GM19193 (cell line): ENCODE results near the gene ZNF691.

Experiments
- POLR2A ChIP-seq: IDR thresholded peaks from 4 replicates; pipeline ENCODE4 v1.6.1; 2011; ENCODE audit not compliant: insufficient read depth, insufficient read length; ENCODE audit errors: extremely low read depth

The ZNF691 gene

DNA sequence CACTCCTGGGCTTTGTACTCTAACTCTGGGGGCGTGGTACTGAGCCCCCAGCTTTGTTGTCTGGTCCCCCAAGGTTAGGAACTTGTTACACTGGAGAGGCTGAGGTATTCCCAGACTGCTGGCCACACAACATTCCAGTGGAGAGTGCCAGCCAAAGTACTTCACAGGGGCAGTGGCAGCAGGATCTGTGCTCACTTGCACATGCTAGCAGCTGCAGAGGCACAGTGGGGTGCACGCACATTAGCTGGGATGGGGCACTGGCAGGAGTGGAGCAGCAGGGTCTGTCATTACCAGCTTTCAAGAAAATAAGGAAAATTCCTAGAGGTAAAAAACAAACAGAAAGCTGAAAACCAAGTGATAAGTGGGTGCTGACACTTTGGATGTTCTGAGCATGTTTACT lies 31.0 kb downstream of the ZNF691 start:
- TF ChIP-seq POLR2A = no peak

DNA sequence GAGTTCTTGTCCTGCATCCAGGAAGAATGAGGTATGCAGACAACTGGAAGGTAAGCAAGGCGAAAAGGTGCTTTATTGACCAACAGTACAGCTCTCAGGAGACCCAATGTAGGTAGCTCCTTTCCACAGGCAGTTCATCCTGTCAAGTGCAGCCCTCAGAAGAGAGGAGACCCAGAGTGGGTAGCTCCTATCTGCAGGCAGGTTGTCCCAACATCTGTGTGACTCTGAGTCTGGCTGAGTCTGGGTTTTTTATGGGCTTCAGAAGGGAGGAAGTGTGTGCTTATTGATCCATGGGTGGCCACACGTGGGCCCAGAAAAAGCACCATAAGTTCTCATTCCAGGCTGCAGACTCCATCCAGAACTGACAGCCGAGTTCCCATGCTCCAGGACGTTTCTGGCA lies 34.0 kb downstream of the ZNF691 start:
- TF ChIP-seq POLR2A = no peak

DNA sequence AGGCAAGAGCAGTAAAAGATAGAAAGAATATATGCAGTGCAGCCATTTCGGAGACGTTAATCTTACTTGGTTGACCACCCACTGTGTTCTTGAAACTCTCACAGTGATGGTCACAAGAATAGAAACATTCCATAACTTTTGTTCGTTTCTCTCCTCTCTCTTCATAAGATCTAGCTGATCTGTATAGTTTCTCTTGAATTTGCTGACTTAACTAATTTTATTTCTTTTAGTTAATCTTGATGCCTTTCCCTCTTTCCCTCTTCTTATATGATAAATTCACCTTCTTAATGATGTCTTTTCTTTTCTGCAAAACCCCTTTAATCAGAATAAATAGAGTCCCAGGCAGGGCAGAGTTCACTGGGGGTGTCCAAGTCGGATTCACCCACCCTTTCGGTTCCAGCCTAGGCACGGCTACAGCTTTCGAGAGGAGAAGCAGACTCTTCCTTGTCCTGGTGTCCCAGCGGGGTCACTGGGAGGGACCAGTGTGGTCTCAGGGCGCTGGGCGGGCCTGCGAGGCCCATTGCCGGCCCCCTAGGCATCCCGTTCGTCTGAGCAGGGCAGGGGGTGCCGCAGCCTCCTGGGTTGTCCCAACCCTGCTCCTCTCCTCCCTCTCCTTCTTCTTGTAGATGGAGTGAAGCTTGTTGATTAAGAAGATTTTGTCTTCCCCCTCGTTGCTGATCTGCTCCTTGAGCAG lies 39.8 kb downstream of the ZNF691 start:
- TF ChIP-seq POLR2A = no peak

DNA sequence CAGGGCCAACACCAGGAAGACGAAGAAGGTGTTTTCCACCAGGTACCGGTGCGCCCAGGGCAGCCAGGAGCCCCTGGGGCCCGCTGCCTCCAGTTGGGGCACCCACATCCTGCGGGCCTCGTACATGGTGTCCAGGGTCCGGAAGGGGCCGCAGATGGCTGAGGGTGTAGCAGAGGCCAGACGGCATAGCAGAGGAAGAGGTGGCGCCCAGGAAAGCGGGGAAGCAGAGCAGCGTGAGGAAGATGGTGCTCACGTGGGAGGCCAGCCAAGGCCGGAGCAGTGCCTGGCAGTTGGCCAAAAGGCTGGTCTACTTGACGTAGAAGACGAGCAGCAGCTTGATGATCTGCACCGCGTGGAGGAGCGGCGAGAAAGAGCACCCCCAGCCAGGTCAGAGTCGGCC lies 40.4 kb downstream of the ZNF691 start:
- no peak for TF ChIP-seq POLR2A

DNA sequence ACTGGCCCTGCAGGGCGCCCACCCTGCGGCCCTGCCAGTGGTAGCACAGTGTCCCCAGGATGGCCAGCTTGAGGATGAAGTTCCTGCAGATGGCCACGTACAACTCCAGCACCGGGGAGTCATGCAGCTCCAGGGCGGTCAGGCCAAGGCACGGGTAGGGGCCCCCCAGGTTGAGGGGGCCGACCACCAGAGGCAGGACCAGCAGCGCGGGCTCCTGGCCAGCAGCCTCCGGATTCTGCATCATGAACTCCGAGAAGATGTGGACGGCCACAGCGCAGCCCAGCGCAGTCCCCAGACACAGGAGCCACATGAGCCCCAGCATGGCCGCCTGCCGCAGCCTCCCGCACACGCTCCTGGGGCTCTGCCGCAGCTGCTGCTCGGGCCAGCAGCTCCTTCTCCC lies 41.0 kb downstream of the ZNF691 start:
- TF ChIP-seq POLR2A = no peak

DNA sequence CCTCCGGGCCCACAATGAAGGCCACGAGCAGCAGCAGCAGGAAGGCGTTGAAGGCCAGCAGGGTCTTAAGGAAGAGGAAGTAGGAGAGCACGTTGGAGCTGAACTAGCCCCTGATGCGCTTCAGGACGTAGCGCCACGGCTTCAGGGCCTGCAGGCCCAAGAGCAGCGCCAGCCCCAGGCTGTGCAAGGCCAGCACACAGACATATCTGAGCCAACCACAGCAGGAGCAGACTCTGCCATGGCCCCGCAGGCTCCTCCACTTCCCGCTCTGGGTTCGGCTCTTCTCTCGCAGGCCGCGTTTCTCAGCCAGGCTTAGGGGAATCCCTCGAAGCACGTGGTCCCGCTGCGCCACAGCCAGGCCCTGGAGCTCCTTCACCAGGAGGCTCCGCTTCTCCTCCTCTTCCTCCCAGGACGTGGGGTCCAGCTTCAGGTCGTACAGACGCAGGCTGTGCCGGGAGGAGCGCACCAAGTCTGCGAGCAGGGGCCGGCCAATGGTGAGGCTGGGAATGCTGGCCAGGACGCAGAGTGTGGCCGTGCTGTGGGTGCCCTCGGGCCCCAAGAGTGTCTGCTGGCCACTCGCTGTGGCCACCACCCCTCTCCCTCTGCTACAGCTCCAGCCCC lies 41.7 kb downstream of the ZNF691 start:
- no peak for TF ChIP-seq POLR2A

DNA sequence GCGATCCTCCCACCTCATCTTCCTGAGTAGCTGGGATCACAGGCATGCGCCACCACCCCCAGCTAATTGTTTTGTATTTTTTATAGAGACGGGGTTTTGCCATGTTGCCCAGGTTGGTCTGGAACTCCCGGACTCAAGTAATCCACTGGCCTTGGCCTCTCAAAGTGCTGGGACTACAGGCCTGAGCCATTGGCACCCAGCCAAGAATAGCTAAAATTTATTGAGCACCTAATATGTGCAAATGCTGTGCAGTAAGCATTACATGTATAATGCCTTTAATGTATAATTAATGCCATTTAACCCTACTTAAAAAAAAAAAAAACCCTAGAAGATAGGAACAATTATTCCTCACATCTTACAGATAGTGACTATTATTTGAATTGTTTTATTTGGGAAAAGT lies 42.9 kb downstream of the ZNF691 start:
- TF ChIP-seq POLR2A = no peak

DNA sequence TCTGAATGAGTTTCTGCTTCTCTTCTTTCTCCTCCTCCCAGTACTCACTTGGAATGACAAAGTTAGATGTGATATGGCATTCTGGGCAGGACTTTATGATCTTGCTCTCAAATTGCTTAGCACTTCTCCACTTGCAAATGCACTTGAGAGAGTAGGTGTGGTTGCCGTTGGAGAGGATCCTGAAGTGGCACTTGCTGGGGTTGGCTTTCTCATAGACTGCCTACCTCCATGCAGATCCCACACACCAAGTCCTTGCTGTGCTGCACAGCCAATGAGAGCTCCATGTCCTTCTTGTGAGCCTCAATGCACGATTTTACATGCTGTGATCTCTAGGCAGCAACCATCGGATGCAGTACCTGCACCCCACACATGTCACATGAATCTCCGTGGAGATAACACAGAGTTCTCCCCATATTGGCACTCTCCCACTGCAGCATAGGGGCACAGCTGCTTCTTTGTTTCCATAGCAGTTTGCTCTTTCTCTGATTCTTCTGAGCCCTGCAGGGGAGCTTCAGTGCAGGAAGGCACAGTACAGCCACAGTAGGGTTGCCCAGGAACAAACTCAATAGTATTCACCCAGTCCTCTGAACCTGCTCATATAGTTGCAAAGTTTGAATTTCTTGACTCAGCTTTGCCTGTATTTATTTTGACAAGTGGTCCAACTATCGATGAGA lies 45.2 kb downstream of the ZNF691 start:
- TF ChIP-seq POLR2A = no peak
